K562 (cell line): ENCODE results near the gene ABT1. TPM values are rescaled to one million over a fixed set of nuclear protein-coding genes. Genes with fewer than 3 reads are reported as not detected.

Experiments used
- BRCA1 ChIP-seq, 2 experiments: fragments of 450-650 bp in 1 of 2; sonication (generic) in 1 of 2; formaldehyde crosslinking in 1 of 2; IDR thresholded peaks; 2 replicates each; pipeline versions ENCODE4 v1.5.0 to v1.6.1; 2017 to 2020; ENCODE audit warnings: mild to moderate bottlenecking in 1 of 2, missing genetic modification reagents in 1 of 2
- BRF1 ChIP-seq: IDR thresholded peaks from 3 replicates; pipeline ENCODE4 v1.6.1; 2011; ENCODE audit warnings: borderline replicate concordance, mild to moderate bottlenecking; ENCODE audit not compliant: insufficient read length; ENCODE audit errors: extremely low read depth
- CREM ChIP-seq: IDR thresholded peaks from 2 replicates; pipeline ENCODE4 v1.6.1; 2014; ENCODE audit warnings: antibody characterized with exemption, low read depth
- DIDO1 ChIP-seq: fragments of 450-650 bp; IDR thresholded peaks from 2 replicates; pipeline ENCODE4 v1.6.1; 2016; ENCODE audit warnings: low read depth, missing biosample characterization, missing genetic modification characterization
- FOXJ2 ChIP-seq: fragments of 200-800 bp; sonication (Bioruptor generic); IDR thresholded peaks from 2 replicates; pipeline ENCODE4 v1.6.1; 2016; ENCODE audit warnings: missing genetic modification characterization, missing compliant biosample characterization
- KDM1A ChIP-seq, 2 experiments: fragments of 450-650 bp; IDR thresholded peaks; 2 replicates each; pipeline ENCODE4 v1.6.1; 2016; ENCODE audit warnings: mild to moderate bottlenecking in 2 of 2
- PURB ChIP-seq: sonication (generic); formaldehyde crosslinking; IDR thresholded peaks from 2 replicates; pipeline ENCODE4 v1.9.0; 2021; ENCODE audit warnings: low read depth, mild to moderate bottlenecking, missing genetic modification reagents
- TCF7 ChIP-seq: sonication (generic); IDR thresholded peaks from 2 replicates; pipeline ENCODE4 v1.6.1; 2016; ENCODE audit warnings: antibody characterized with exemption, borderline replicate concordance
- TGIF2 ChIP-seq: sonication (generic); formaldehyde crosslinking; IDR thresholded peaks from 2 replicates; pipeline ENCODE4 v1.8.1; 2022; ENCODE audit warnings: mild to moderate bottlenecking, missing genetic modification reagents, moderate library complexity
- ZFP1 ChIP-seq: fragments of 450-650 bp; formaldehyde crosslinking; IDR thresholded peaks from 2 replicates; pipeline ENCODE4 v1.4.0; 2020; ENCODE audit warnings: mild to moderate bottlenecking, mixed read lengths
- ZNF384 ChIP-seq: IDR thresholded peaks from 2 replicates; pipeline ENCODE4 v1.6.1; 2012; ENCODE audit warnings: low read depth, low read length, improper control_type of control experiment
- polyA plus RNA-seq, 8 experiments: library from polyadenylated mRNA; depleted of rRNA in 4 of 8; stranded (reverse) in 5 of 8; unstranded in 3 of 8; fragments of >200 nt; fragmentation: Nextera tagmentation in 2 of 8; fragmentation: Illumina TruSeq in 1 of 8; extraction: Ambion mirVana in 2 of 8; extraction: Trizol in 1 of 8; gene quantifications; 2 replicates each; pipeline versions ENCODE4 v1.2.1 to v1.2.3, GENCODE V29; 2011 to 2014; ENCODE audit warnings: inconsistent platforms in 1 of 8, missing spikeins in 1 of 8
- total RNA-seq, 7 experiments: library from RNA; depleted of rRNA in 6 of 7; stranded (reverse); fragments of >200 nt in 6 of 7; fragmentation: Illumina TruSeq in 2 of 7; extraction: Trizol in 2 of 7; gene quantifications; 2 replicates each; pipeline versions ENCODE4 v1.2.1 to v1.2.3, GENCODE V29; 2011 to 2021; ENCODE audit warnings: low replicate concordance in 1 of 7
- TF ChIP-seq, protein P1 (sequence below): fragments of 250-450 bp; sonication (Bioruptor Pico); IDR thresholded peaks from 2 replicates; pipeline ENCODE4 v1.5.1; 2021; ENCODE audit warnings: mild to moderate bottlenecking
- TF ChIP-seq, protein P2 (sequence below): fragments of 450-650 bp; IDR thresholded peaks from 2 replicates; pipeline ENCODE4 v1.6.1; 2017; ENCODE audit warnings: antibody characterized with exemption
- TF ChIP-seq, protein P3 (sequence below): fragments of 250-450 bp; sonication (Bioruptor Pico); IDR thresholded peaks from 2 replicates; pipeline ENCODE4 v1.4.0; 2020; ENCODE audit warnings: mild to moderate bottlenecking
- TF ChIP-seq, protein P4 (sequence below): sonication (generic); formaldehyde crosslinking; IDR thresholded peaks from 2 replicates; pipeline ENCODE4 v1.8.0; 2022; ENCODE audit warnings: missing genetic modification reagents, mild to moderate bottlenecking, borderline replicate concordance
- TF ChIP-seq, protein P5 (sequence below): sonication (generic); formaldehyde crosslinking; IDR thresholded peaks from 2 replicates; pipeline ENCODE4 v1.8.0; 2023; ENCODE audit warnings: missing genetic modification reagents, mild to moderate bottlenecking, borderline replicate concordance

Gene ABT1
- total and polyA plus RNA-seq, 9 of the 15 experiments (the other 6 are each of a cell fraction or from before 2014, with no cell fraction given) = 8.8 to 52.7 (median 40.7) TPM

DNA sequence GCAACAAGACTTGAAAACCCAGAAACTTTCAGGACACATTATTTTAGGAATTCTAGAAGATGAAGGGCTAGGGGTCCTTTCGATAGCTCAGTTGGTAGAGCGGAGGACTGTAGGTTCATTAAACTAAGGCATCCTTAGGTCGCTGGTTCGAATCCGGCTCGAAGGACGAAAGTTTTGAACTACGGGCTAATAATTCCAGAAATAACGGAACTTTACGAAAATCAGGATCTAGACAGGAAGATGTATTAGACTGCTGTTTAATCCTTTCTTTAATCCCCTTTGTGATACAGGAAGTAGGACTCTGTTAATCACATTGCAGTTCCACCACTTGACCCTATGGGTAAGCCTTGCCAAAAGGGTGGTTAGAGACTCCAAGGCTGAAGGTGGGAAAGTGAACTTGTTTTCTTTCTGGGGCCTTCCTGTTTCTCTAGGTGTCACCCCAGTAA is 21.2 kb upstream of the ABT1 start (continued):
- TF ChIP-seq, protein P1, sequence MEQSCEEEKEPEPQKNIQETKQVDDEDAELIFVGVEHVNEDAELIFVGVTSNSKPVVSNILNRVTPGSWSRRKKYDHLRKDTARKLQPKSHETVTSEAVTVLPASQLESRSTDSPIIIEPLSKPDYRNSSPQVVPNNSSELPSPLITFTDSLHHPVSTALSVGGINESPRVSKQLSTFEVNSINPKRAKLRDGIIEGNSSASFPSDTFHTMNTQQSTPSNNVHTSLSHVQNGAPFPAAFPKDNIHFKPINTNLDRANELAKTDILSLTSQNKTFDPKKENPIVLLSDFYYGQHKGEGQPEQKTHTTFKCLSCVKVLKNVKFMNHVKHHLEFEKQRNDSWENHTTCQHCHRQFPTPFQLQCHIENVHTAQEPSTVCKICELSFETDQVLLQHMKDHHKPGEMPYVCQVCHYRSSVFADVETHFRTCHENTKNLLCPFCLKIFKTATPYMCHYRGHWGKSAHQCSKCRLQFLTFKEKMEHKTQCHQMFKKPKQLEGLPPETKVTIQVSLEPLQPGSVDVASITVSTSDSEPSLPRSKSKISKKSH = no peak
- TF ChIP-seq BRF1 (no peak), DIDO1 (tag) (no peak), ZFP1 (CRISPR knock-in tag) (no peak), CREM (no peak), KDM1A (IDR thresholded peaks at IDR 0.05) (peak; percentile 37 to 68; a peak in 2 of 4 replicates), FOXJ2 (tag) (0 out of 2 replicates have a peak, but pooled peaks have one; percentile 38), TGIF2 (no peak), ZNF384 (no peak), BRCA1 (IDR thresholded peaks at IDR 0.05) (no peak), BRCA1 (CRISPR knock-in tag; IDR thresholded peaks at IDR 0.05) (no peak), PURB (CRISPR knock-in tag) (no peak), TCF7 (no peak; the same call in 1 of the 2 replicates)
- TF ChIP-seq, protein P2, sequence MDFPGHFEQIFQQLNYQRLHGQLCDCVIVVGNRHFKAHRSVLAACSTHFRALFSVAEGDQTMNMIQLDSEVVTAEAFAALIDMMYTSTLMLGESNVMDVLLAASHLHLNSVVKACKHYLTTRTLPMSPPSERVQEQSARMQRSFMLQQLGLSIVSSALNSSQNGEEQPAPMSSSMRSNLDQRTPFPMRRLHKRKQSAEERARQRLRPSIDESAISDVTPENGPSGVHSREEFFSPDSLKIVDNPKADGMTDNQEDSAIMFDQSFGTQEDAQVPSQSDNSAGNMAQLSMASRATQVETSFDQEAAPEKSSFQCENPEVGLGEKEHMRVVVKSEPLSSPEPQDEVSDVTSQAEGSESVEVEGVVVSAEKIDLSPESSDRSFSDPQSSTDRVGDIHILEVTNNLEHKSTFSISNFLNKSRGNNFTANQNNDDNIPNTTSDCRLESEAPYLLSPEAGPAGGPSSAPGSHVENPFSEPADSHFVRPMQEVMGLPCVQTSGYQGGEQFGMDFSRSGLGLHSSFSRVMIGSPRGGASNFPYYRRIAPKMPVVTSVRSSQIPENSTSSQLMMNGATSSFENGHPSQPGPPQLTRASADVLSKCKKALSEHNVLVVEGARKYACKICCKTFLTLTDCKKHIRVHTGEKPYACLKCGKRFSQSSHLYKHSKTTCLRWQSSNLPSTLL = 0 out of 2 replicates have a peak, but pooled peaks have one; percentile 14
- TF ChIP-seq, protein P3, sequence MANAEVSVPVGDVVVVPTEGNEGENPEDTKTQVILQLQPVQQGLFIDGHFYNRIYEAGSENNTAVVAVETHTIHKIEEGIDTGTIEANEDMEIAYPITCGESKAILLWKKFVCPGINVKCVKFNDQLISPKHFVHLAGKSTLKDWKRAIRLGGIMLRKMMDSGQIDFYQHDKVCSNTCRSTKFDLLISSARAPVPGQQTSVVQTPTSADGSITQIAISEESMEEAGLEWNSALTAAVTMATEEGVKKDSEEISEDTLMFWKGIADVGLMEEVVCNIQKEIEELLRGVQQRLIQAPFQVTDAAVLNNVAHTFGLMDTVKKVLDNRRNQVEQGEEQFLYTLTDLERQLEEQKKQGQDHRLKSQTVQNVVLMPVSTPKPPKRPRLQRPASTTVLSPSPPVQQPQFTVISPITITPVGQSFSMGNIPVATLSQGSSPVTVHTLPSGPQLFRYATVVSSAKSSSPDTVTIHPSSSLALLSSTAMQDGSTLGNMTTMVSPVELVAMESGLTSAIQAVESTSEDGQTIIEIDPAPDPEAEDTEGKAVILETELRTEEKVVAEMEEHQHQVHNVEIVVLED = no peak
- TF ChIP-seq, protein P4, sequence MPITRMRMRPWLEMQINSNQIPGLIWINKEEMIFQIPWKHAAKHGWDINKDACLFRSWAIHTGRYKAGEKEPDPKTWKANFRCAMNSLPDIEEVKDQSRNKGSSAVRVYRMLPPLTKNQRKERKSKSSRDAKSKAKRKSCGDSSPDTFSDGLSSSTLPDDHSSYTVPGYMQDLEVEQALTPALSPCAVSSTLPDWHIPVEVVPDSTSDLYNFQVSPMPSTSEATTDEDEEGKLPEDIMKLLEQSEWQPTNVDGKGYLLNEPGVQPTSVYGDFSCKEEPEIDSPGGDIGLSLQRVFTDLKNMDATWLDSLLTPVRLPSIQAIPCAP (CRISPR knock-in tag) = no peak
- TF ChIP-seq, protein P5, sequence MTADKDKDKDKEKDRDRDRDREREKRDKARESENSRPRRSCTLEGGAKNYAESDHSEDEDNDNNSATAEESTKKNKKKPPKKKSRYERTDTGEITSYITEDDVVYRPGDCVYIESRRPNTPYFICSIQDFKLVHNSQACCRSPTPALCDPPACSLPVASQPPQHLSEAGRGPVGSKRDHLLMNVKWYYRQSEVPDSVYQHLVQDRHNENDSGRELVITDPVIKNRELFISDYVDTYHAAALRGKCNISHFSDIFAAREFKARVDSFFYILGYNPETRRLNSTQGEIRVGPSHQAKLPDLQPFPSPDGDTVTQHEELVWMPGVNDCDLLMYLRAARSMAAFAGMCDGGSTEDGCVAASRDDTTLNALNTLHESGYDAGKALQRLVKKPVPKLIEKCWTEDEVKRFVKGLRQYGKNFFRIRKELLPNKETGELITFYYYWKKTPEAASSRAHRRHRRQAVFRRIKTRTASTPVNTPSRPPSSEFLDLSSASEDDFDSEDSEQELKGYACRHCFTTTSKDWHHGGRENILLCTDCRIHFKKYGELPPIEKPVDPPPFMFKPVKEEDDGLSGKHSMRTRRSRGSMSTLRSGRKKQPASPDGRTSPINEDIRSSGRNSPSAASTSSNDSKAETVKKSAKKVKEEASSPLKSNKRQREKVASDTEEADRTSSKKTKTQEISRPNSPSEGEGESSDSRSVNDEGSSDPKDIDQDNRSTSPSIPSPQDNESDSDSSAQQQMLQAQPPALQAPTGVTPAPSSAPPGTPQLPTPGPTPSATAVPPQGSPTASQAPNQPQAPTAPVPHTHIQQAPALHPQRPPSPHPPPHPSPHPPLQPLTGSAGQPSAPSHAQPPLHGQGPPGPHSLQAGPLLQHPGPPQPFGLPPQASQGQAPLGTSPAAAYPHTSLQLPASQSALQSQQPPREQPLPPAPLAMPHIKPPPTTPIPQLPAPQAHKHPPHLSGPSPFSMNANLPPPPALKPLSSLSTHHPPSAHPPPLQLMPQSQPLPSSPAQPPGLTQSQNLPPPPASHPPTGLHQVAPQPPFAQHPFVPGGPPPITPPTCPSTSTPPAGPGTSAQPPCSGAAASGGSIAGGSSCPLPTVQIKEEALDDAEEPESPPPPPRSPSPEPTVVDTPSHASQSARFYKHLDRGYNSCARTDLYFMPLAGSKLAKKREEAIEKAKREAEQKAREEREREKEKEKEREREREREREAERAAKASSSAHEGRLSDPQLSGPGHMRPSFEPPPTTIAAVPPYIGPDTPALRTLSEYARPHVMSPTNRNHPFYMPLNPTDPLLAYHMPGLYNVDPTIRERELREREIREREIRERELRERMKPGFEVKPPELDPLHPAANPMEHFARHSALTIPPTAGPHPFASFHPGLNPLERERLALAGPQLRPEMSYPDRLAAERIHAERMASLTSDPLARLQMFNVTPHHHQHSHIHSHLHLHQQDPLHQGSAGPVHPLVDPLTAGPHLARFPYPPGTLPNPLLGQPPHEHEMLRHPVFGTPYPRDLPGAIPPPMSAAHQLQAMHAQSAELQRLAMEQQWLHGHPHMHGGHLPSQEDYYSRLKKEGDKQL (CRISPR knock-in tag) = no peak
